ENCODE data around the gene AGAP3. TPM values are rescaled to one million over a fixed set of nuclear protein-coding genes. Genes with fewer than 3 reads are reported as not detected.

Gene AGAP3
- total RNA-seq, 1 experiment from 2014 or later: 70.2 TPM

GRCh38 chr7:151064993-151065392 is 21.3 kb upstream of the AGAP3 start:
- no peak overlapping the region for H3K4me3 ChIP-seq (ENCODE audit: low read depth, low read length)
- peaks cover 6% of the 10 kb centered on the region for H3K36me3 ChIP-seq (ENCODE audit: control insufficient read depth, insufficient read depth, low read length)
- Mint-ChIP-seq H3K27me3 (ENCODE audit: insufficient read depth, unreplicated experiment) (no peaks in the 10 kb centered on the region), H3K9me3 (ENCODE audit: unreplicated experiment) (no peaks in the 10 kb centered on the region), H3K4me1 (ENCODE audit: low read depth, unreplicated experiment) (peaks cover 14% of the 10 kb centered on the region), H3K4me3 (ENCODE audit: unreplicated experiment) (no peak overlapping the region), H3K36me3 (ENCODE audit: insufficient read depth, unreplicated experiment) (peaks cover 75% of the 10 kb centered on the region), H3K27ac (ENCODE audit: unreplicated experiment) (no peak overlapping the region)
- DNase-seq: no peak
- TF ChIP-seq, protein P1, sequence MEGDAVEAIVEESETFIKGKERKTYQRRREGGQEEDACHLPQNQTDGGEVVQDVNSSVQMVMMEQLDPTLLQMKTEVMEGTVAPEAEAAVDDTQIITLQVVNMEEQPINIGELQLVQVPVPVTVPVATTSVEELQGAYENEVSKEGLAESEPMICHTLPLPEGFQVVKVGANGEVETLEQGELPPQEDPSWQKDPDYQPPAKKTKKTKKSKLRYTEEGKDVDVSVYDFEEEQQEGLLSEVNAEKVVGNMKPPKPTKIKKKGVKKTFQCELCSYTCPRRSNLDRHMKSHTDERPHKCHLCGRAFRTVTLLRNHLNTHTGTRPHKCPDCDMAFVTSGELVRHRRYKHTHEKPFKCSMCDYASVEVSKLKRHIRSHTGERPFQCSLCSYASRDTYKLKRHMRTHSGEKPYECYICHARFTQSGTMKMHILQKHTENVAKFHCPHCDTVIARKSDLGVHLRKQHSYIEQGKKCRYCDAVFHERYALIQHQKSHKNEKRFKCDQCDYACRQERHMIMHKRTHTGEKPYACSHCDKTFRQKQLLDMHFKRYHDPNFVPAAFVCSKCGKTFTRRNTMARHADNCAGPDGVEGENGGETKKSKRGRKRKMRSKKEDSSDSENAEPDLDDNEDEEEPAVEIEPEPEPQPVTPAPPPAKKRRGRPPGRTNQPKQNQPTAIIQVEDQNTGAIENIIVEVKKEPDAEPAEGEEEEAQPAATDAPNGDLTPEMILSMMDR (IDR thresholded peaks at IDR 0.05; ENCODE audit: insufficient read depth in 1 of 2, low read depth in 1 of 2, low read length in 1 of 2, severe bottlenecking in 1 of 2, unreplicated experiment in 1 of 2): no peak
- BruUV-seq (replicated peaks): no TSS peak
- intact Hi-C loops (cut with micrococcal nuclease; ENCODE audit: unreplicated experiment): no loop called here
- peaks cover 40% of the 10 kb centered on the region for H3K4me1 ChIP-seq
- POLR2A ChIA-PET: no interaction called here
- no peaks in the 10 kb centered on the region for H3K9me3 ChIP-seq
- CTCF ChIA-PET: no interaction called here
- H3K27me3 ChIP-seq (replicated peaks; ENCODE audit: control insufficient read depth, insufficient read depth, low read length): no peaks in the 10 kb centered on the region

- no peaks in the 10 kb centered on the region for H3K27me3 ChIP-seq (replicated peaks; ENCODE audit: control insufficient read depth, insufficient read depth, low read length)
- no peak for DNase-seq
- no peak overlapping the region for H3K4me3 ChIP-seq (ENCODE audit: low read depth, low read length)
- BruUV-seq (replicated peaks): no TSS peak
- Mint-ChIP-seq H3K4me3 (ENCODE audit: unreplicated experiment) (no peak overlapping the region), H3K27me3 (ENCODE audit: insufficient read depth, unreplicated experiment) (no peaks in the 10 kb centered on the region), H3K9me3 (ENCODE audit: unreplicated experiment) (no peaks in the 10 kb centered on the region), H3K27ac (ENCODE audit: unreplicated experiment) (peak overlapping the region; percentile 69), H3K36me3 (ENCODE audit: insufficient read depth, unreplicated experiment) (peaks cover 81% of the 10 kb centered on the region), H3K4me1 (ENCODE audit: low read depth, unreplicated experiment) (peaks cover 14% of the 10 kb centered on the region)
- peaks cover 6% of the 10 kb centered on the region for H3K36me3 ChIP-seq (ENCODE audit: control insufficient read depth, insufficient read depth, low read length)
- ChIA-PET CTCF (no interaction called here), POLR2A (no interaction called here)
- intact Hi-C loops (cut with micrococcal nuclease; ENCODE audit: unreplicated experiment): no loop called here
- TF ChIP-seq, protein P1 (IDR thresholded peaks at IDR 0.05; ENCODE audit: insufficient read depth in 1 of 2, low read depth in 1 of 2, low read length in 1 of 2, severe bottlenecking in 1 of 2, unreplicated experiment in 1 of 2): no peak
- peaks cover 39% of the 10 kb centered on the region for H3K4me1 ChIP-seq
- H3K9me3 ChIP-seq: no peaks in the 10 kb centered on the region
Observed at GRCh38 chr7:151065516-151065915, 20.8 kb upstream of the AGAP3 start.

DNA sequence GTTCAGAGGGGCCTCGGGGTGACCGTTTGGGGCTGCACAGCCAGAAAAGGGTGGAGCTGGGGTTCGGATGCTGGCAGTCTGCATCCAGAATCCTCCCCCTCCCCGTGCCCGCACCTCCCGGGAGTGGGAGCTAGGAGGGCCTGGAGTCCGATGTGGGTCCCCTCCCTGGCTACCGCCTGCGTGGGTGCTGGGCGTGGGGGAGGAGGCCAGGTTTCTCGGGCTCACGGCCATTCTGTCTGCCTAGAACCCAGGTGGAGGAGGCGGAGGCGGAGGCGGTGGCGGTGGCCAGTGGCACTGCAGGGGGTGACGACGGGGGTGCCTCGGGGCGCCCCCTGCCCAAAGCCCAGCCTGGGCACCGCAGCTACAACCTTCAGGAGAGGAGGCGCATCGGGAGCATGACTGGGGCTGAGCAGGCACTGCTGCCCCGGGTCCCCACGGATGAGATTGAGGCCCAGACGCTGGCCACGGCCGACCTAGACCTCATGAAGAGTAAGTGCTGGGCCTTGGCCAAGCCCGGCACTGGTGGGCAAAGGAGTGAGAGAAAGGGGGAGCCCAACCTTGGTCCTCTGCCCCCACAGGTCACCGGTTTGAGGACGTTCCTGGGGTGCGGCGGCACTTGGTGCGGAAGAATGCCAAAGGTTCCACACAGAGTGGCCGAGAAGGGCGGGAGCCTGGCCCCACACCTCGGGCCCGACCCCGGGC is 19.9 kb upstream of the AGAP3 start:
- H3K27me3 ChIP-seq (replicated peaks; ENCODE audit: control insufficient read depth, insufficient read depth, low read length): no peaks in the 10 kb centered on the region
- Mint-ChIP-seq H3K36me3 (ENCODE audit: insufficient read depth, unreplicated experiment) (peaks cover 85% of the 10 kb centered on the region), H3K4me3 (ENCODE audit: unreplicated experiment) (no peak overlapping the region), H3K9me3 (ENCODE audit: unreplicated experiment) (no peaks in the 10 kb centered on the region), H3K27me3 (ENCODE audit: insufficient read depth, unreplicated experiment) (no peaks in the 10 kb centered on the region), H3K27ac (ENCODE audit: unreplicated experiment) (no peak overlapping the region), H3K4me1 (ENCODE audit: low read depth, unreplicated experiment) (peaks cover 6% of the 10 kb centered on the region)
- DNase-seq: no peak
- H3K9me3 ChIP-seq: no peaks in the 10 kb centered on the region
- peaks cover 32% of the 10 kb centered on the region for H3K4me1 ChIP-seq
- TF ChIP-seq, protein P1 (IDR thresholded peaks at IDR 0.05; ENCODE audit: insufficient read depth in 1 of 2, low read depth in 1 of 2, low read length in 1 of 2, severe bottlenecking in 1 of 2, unreplicated experiment in 1 of 2): no peak
- intact Hi-C loops (cut with micrococcal nuclease; ENCODE audit: unreplicated experiment): no loop called here
- H3K36me3 ChIP-seq (ENCODE audit: control insufficient read depth, insufficient read depth, low read length): peaks cover 6% of the 10 kb centered on the region
- ChIA-PET CTCF (no interaction called here), POLR2A (no interaction called here)
- no TSS peak for BruUV-seq (replicated peaks)
- H3K4me3 ChIP-seq (ENCODE audit: low read depth, low read length): no peak overlapping the region

Measured in Caco-2 (cell line).